RWPE1 (cell line): ENCODE measurements around the gene CD19.
"Not testable (repeated sequence)": the region's sequence is repeated elsewhere in the genome, so short reads cannot be mapped to it uniquely, and the experiment has no call there.

Source experiments
- CTCF ChIA-PET: fragments of 350-600 bp; sonication (Branson Sonifier 250); formaldehyde crosslinking; extraction: SDS; loops from one replicate; lab custom pipeline; 2021; lab: Yijun Ruan, JAX
- POLR2A ChIA-PET: fragments of 400-600 bp; formaldehyde crosslinking; extraction: SDS; loops from one replicate; lab custom pipeline; 2020; ENCODE audit warnings: antibody characterized with exemption; ENCODE audit not compliant: low non-redundant PET; lab: Yijun Ruan, JAX
- DNase-seq: peaks from one replicate; pipeline ENCODE4 v3.0.0; 2012; ENCODE audit warnings: low spot score
- H3K27ac ChIP-seq: fragments of 450-650 bp; 2 replicates; pipeline ENCODE4 v1.5.1; 2017
- CTCF ChIP-seq: fragments of 450-650 bp; conservative IDR thresholded peaks from 2 replicates; pipeline ENCODE4 v1.5.1; 2017; ENCODE audit warnings: low read depth, mild to moderate bottlenecking

The CD19 gene

DNA sequence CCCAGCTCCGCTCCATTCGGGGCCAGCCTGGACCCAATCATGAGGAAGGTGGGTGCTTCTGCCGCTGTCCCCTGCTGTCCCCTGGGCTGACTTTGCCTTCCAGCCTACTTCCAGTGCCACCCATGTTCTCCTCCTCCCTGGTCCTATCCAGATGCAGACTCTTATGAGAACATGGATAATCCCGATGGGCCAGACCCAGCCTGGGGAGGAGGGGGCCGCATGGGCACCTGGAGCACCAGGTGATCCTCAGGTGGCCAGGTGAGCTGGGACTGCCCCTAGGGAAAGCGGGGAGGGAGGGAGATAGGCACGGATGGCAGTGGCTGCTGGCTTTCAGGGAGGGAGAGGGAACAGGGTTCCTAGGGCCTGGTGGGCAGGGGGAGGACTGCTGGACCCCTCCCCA lies 7.0 kb downstream of the CD19 start:
- no peak for TF ChIP-seq CTCF
- no peak for DNase-seq
- ChIA-PET CTCF (no interaction called here), POLR2A (no interaction called here)
- no peak overlapping the region for H3K27ac ChIP-seq

DNA sequence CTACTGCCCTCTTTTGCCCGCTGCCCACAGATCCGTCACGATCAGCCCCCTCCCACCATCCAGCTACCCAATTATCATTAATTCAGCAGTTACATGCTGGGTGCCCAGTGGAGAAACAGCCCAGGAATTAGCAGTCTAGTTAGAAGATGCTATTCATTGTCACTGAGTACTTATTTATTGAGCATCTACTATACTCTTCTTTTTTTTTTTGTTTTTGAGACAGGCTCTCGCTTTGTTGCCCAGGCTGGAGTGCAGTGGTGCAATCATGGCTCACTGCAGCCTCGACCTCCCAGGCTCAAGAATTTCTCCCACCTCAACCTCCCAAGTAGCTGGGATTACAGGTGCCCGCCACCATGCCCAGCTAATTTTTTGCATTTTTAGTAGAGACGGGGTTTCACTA lies 8.1 kb downstream of the CD19 start:
- POLR2A ChIA-PET, CTCF ChIA-PET: not testable (repeated sequence)

DNA sequence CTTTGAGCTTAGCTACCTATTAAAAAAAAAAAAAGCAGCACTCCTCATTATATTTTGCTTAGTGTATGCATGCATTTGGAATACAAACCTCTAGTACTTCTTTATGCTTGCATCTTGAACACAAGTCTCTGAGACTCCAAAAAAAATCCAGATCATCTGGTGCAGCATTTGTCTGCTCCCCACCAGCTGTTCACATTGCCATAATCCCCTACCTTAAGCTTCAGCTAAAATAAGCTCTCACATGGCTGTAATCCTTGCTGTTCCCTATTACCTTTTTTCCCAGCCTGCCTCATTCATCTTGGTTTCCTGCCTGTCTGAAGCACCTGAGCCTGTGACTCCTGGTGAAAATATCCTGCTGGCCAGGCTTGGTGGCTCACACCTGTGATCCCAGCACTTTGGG lies 11.5 kb downstream of the CD19 start:
- ChIA-PET CTCF (no interaction called here), POLR2A (no interaction called here)
- no peak overlapping the region for H3K27ac ChIP-seq
- no peak for DNase-seq
- TF ChIP-seq CTCF = no peak

More for the DNA sequence above, 8.1 kb downstream of the CD19 start:
- DNase-seq, H3K27ac ChIP-seq: not testable (repeated sequence)

DNA sequence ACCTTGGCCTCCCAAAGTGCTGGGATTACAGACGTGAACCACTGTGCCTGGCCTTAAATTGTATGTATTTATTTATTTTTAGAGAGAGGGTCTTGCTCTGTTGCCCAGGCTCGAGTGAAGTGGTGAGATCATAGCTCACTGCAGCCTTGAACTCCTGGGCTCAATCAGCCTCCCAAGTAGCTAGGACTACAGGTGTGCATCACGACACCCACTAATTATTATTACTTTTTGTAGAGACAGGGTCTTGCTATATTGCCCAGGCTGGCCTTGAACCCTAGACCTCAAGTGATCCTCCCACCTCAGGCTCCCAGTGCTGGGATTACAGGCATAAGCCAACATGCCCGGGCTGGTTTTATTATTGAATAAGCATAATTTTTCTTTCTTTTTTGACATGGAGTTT lies 14.9 kb downstream of the CD19 start:
- DNase-seq = no peak
- no peak overlapping the region for H3K27ac ChIP-seq
- ChIA-PET CTCF (interaction anchor here (0.6 kb wide), 1 partner anchor 41 kb away, joined by 5 read pairs; no protein-coding TSS in a partner anchor), POLR2A (no interaction called here)
- no peak for TF ChIP-seq CTCF

DNA sequence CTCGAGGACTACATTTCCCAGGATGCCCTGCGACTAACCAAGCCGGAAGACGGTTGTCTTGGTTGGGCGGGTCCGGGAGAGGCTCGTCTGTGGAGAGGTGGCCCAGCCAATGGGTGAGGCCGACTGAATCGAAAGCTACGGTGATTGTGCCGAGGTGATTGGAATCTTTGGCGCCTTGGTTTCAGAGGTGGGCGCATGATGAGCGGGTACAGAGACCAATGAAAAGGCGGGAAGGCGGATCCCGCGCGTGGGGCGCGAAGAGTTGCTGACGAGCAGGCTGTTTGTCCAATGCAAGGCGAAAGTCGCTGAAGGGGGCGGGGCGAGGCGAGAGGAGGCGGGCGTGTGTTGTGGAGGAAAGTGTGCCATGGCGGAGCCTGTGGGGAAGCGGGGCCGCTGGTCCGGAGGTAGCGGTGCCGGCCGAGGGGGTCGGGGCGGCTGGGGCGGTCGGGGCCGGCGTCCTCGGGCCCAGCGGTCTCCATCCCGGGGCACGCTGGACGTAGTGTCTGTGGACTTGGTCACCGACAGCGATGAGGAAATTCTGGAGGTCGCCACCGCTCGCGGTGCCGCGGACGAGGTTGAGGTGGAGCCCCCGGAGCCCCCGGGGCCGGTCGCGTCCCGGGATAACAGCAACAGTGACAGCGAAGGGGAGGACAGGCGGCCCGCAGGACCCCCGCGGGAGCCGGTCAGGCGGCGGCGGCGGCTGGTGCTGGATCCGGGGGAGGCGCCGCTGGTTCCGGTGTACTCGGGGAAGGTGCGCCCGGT lies 19.1 kb downstream of the CD19 start, which contains the start of gene NFATC2IP:
TSS of gene NFATC2IP (plus strand) at position 290 of the 762 bp plus-strand sequence. CDS start at position 365, 75 bp downstream.
- ChIA-PET CTCF (no interaction called here), POLR2A (no interaction called here)
- TF ChIP-seq CTCF = no peak
- peak within 1 kb of the TSS; percentile 84 for H3K27ac ChIP-seq
- DNase-seq = peak; percentile 100

DNA sequence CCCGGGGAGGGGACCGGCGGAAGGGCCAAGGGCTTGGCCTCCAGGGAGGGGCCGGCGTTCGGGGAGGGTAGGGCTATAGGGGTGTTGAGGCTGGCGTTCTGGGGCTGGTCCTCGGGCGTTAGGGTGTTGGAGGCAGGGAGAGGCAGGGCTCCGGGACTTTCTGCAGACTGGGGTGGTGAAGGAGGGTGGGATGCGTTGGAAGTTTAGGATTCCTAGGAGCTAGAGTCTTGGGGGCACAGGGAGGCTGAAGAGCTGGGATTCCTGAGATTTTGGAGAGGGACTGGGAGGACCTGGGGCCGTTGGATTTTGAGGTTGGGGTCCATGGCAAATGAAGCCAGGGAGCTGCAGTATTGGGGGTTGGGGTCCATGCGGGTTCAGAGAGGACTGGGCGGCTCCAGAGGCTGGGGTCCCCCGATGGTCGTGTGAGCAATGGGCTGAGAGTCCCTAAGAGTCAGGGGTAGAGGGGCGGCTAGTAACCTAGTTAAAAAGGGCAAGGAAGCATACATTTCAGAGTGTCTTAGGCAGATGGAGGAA lies 19.7 kb downstream of the CD19 start:
- peak; percentile 46 for DNase-seq
- TF ChIP-seq CTCF = no peak
- POLR2A ChIA-PET = no interaction called here

GRCh38 chr16:28958216-28958615 lies 26.4 kb downstream of the CD19 start:
- DNase-seq = no peak
- no peak overlapping the region for H3K27ac ChIP-seq
- ChIA-PET POLR2A (no interaction called here), CTCF (no interaction called here)
- TF ChIP-seq CTCF = no peak

More for the DNA sequence above, 19.7 kb downstream of the CD19 start:
- CTCF ChIA-PET = no interaction called here
- H3K27ac ChIP-seq = peak overlapping the region; percentile 84
